GM23248 (cell line): ENCODE data around the gene FAM120C.

Experiments used
- EZH2 ChIP-seq: fragments of 200-600 bp; sonication (generic); IDR thresholded peaks from 2 replicates; pipeline ENCODE4 v1.6.1; 2018; ENCODE audit warnings: antibody characterized with exemption, mild to moderate bottlenecking; ENCODE audit not compliant: insufficient read depth, poor library complexity, severe bottlenecking
- EZH2phosphoT487 ChIP-seq: fragments of 200-600 bp; sonication (generic); IDR thresholded peaks from 2 replicates; pipeline ENCODE4 v1.6.1; 2018; ENCODE audit warnings: antibody characterized with exemption, moderate library complexity, mild to moderate bottlenecking, low read depth; ENCODE audit not compliant: insufficient read depth

DNA sequence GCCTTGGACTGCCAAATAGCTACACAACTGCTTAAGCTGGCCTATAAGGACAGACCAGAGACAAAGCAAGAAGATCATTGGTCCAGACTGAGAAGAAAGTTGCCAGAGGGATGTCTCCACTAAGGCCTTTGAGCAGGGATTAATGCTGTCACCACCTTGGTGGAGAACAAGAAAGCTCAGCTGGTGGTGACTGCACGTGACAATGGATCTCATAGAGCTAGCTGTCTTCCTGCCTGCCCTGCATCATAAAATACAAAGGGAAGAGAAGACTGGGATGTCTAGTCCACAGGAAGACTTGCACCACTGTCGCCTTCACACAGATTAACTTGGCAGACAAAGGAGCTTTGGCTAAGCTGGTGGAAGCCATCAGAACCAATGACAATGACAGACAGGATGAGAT lies 40.5 kb upstream of the FAM120C start:
- TF ChIP-seq EZH2 (no peak), EZH2phosphoT487 (no peak)
